NB4 (cell line): ENCODE results near the gene NT5C3A.

Experiments
- CTCF ChIP-seq: IDR thresholded peaks from one replicate; pipeline ENCODE4 v1.5.1; 2012; ENCODE audit warnings: low read depth, low read length
- MAX ChIP-seq: IDR thresholded peaks from 2 replicates; pipeline ENCODE4 v1.6.1; 2011; ENCODE audit warnings: low read depth, low read length

- TF ChIP-seq CTCF (no peak), MAX (no peak)
These were observed 47.2 kb upstream of the NT5C3A start for GRCh38 chr7:33109758-33110238.
